Colonic mucosa (tissue), 4 donors: ENCODE results near the gene COL13A1. TPM values are rescaled to one million over a fixed set of nuclear protein-coding genes. Genes with fewer than 3 reads are reported as not detected.

Source experiments
- DNase-seq: peaks from one replicate; pipeline ENCODE4 v3.0.0-alpha.2; 2020
- H3K27ac ChIP-seq: fragments of 200-600 bp; one replicate; pipeline ENCODE4 v1.8.0; 2021
- H3K27me3 ChIP-seq: fragments of 200-600 bp; one replicate; pipeline ENCODE4 v1.8.0; 2021
- H3K36me3 ChIP-seq: fragments of 200-600 bp; one replicate; pipeline ENCODE4 v1.8.0; 2021
- H3K4me1 ChIP-seq: fragments of 200-600 bp; one replicate; pipeline ENCODE4 v1.8.0; 2021; ENCODE audit warnings: mild to moderate bottlenecking
- H3K4me3 ChIP-seq: fragments of 200-600 bp; one replicate; pipeline ENCODE4 v1.8.0; 2021
- H3K9ac ChIP-seq, 2 donors: one replicate each; pipeline ENCODE4 v1.7.0; 2013; ENCODE audit warnings: control low read depth in 2 of 2, low read depth in 2 of 2, low read length in 2 of 2
- H3K9me3 ChIP-seq: fragments of 200-600 bp; one replicate; pipeline ENCODE4 v1.8.0; 2021
- CTCF ChIP-seq: fragments of 200-600 bp; IDR thresholded peaks from one replicate; pipeline ENCODE4 v1.8.0; 2022; ENCODE audit warnings: antibody characterized with exemption, mild to moderate bottlenecking
- intact Hi-C: fragments of 100-400 bp; cut with DNase I; formaldehyde crosslinking; loops from one replicate; pipeline ENCODE4 v1.14.1; 2022
- total RNA-seq, 2 donors: library from RNA; stranded (reverse); fragmentation: NEBNext Ultra II Directional in 1 of 2; extraction: Animal tissue kit (Norgen Biotek cat#: 25700) in 1 of 2; gene quantifications; one replicate each; pipeline ENCODE4 v1.2.1, GENCODE V29; 2021
- donor health status: healthy.
- donor health status: DM: no; HTN: no; CAD: no.
- donor health status: DM: no; HTN: no; CAD: no.

The COL13A1 gene
- total RNA-seq, 2 donors from 2014 or later: 1.0 to 1.1 TPM

DNA sequence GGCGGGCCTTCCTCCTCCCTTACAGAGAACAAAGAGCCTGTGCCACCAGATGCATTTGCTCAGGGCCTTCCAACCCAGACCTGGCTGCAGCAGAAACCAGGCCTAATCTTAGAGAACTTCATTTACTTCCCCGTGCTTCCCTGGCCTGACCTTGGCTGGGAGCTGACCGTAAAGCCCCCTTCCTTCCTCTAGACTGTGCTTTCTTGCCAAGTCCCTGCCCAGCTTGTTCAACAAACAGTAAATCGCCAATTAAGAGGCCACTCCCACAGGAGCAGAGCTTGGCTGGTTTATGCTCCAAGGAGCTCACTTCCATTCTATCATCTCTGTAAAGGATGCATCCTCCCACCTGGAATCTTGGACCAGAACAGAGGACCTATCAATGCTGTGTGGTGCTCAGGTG is 110.9 kb downstream of the COL13A1 start:
- no peak overlapping the region for H3K27ac ChIP-seq
- H3K4me1 ChIP-seq: peaks cover 14% of the 10 kb centered on the region
- no peaks in the 10 kb centered on the region for H3K36me3 ChIP-seq
- peak; percentile 62 for DNase-seq
- H3K4me3 ChIP-seq: no peak overlapping the region
- intact Hi-C loops: loop anchor here (10.0 kb wide), 1 partner anchor 268 kb away; no protein-coding TSS in a partner anchor
- no peak overlapping the region for H3K9ac ChIP-seq
- no peak for TF ChIP-seq CTCF
- no peaks in the 10 kb centered on the region for H3K9me3 ChIP-seq
- H3K27me3 ChIP-seq: no peaks in the 10 kb centered on the region

GRCh38 chr10:69913606-69914382 is 112.1 kb downstream of the COL13A1 start:
- peaks cover 14% of the 10 kb centered on the region for H3K4me1 ChIP-seq
- intact Hi-C loops: loop anchor here (1.0 to 10.0 kb wide), 2 partner anchors 30 to 269 kb away; no protein-coding TSS in a partner anchor
- no peak overlapping the region for H3K9ac ChIP-seq
- TF ChIP-seq CTCF: no peak
- H3K9me3 ChIP-seq: no peaks in the 10 kb centered on the region
- H3K4me3 ChIP-seq: no peak overlapping the region
- no peaks in the 10 kb centered on the region for H3K27me3 ChIP-seq
- H3K36me3 ChIP-seq: no peaks in the 10 kb centered on the region
- DNase-seq: no peak
- H3K27ac ChIP-seq: no peak overlapping the region

DNA sequence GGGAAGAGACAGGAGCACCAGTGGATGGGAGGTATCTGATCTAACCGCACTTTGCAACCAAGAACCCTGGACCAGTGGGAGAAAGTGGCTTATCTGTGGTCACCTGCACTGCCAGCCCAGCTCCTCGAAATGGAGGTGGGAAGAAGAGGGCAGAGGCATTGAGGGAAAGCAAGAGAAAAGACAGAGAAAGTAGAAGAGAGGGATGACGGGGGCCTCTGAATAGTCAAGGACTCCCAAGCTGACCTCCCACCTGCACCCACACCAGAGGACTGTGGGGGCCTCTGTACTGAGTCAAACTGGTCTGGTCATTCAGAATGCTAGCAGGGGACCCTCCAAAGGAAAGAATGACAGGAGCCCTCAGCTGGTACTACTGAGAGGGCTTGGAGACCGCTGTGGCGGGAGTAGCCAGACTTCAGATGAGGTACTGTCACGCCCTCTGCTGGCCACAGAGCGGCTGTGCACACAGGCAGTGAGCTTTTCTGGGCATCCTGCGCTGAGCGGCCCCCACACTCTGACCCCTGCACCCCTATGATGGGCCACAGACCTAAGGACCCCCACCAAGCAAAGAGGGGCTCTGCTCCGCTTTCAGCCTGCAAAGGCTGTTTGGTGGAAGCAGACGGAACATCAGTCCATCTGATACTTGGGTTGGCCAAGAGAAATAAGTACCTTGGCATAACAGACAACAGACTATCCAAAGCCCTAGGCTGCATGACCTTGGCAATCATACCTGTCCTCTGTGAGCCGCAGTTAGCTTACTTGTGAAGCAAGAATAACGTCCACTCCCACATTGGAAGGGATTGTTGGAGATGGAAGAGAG is 112.9 kb downstream of the COL13A1 start:
- no peaks in the 10 kb centered on the region for H3K9me3 ChIP-seq
- H3K4me1 ChIP-seq: peaks cover 14% of the 10 kb centered on the region
- no peak overlapping the region for H3K9ac ChIP-seq
- H3K27ac ChIP-seq: no peak overlapping the region
- peak; percentile 93 for TF ChIP-seq CTCF
- intact Hi-C loops: loop anchor here (1.0 to 10.0 kb wide), 3 partner anchors 31 to 270 kb away; no protein-coding TSS in a partner anchor
- DNase-seq: peak; percentile 77
- H3K4me3 ChIP-seq: no peak overlapping the region
- no peaks in the 10 kb centered on the region for H3K36me3 ChIP-seq
- no peaks in the 10 kb centered on the region for H3K27me3 ChIP-seq

DNA sequence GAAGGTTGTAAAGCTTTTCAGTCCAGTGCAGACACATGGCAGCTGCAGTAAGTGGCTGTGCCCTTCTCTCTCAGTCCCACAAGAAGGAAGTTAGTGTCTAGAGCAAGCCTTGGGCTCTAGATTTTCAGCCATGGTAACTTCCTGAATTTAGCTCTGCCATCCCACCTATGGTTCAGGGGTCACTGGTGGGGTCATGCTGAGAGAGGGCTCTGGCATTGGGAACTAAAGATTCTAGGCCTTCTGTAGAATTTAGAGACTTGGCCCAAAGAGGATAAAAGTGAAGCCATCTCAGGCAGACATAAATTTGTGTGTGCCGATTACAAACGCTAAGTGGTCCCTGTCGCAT is 113.5 kb downstream of the COL13A1 start:
- no peak overlapping the region for H3K4me3 ChIP-seq
- H3K9ac ChIP-seq: no peak overlapping the region
- H3K4me1 ChIP-seq: peaks cover 14% of the 10 kb centered on the region
- H3K27me3 ChIP-seq: no peaks in the 10 kb centered on the region
- H3K36me3 ChIP-seq: no peaks in the 10 kb centered on the region
- H3K9me3 ChIP-seq: no peaks in the 10 kb centered on the region
- TF ChIP-seq CTCF: no peak
- H3K27ac ChIP-seq: no peak overlapping the region
- intact Hi-C loops: loop anchor here (5.0 to 10.0 kb wide), 2 partner anchors 128 to 270 kb away; no protein-coding TSS in a partner anchor
- DNase-seq: no peak

- no peak overlapping the region for H3K27ac ChIP-seq
- H3K27me3 ChIP-seq: no peaks in the 10 kb centered on the region
- H3K9ac ChIP-seq: no peak overlapping the region
- intact Hi-C loops: loop anchor here (5.0 to 10.0 kb wide), 2 partner anchors 129 to 271 kb away; no protein-coding TSS in a partner anchor
- TF ChIP-seq CTCF: no peak
- no peaks in the 10 kb centered on the region for H3K36me3 ChIP-seq
- no peak for DNase-seq
- peaks cover 14% of the 10 kb centered on the region for H3K4me1 ChIP-seq
- H3K4me3 ChIP-seq: no peak overlapping the region
- no peaks in the 10 kb centered on the region for H3K9me3 ChIP-seq
These were observed 114.4 kb downstream of the COL13A1 start for GRCh38 chr10:69916118-69916517.
